HG03457 (cell line): ENCODE results near the gene PRSS58.

ENCODE experiments used
- ATAC-seq: cut with Tn5 transposase; IDR thresholded peaks from one replicate; pipeline ENCODE4 v1.9.1; 2021; ENCODE audit warnings: moderate number of reproducible peaks; ENCODE audit not compliant: unreplicated experiment

Gene PRSS58

GRCh38 chr7:142257958-142258357, at the start of gene PRSS58:
Gene PRSS58, minus strand, starts transcription at chr7:142258058. Its CDS starts 351 bp downstream, at chr7:142257707.
- no peak for ATAC-seq

GRCh38 chr7:142307246-142307900, 49.5 kb upstream of the PRSS58 start:
- ATAC-seq = no peak

DNA sequence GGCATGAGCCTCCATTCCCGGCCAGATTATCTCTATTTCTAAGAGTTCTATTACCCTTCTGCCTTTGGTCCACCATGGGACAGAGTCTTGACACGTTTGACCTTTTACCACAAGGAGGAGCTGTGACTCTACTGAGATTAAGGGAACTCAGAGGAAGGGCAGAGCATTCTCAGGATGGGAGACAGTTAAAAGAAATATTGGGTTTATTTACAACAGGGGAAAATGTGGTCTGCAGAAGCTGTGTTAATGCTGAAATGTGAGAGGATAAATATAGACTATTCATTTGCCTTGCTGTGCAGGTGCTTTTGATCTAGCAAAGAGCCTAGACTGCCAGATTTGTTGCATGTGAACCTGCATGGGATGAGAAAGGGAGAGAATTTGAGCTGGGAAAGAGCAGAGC, 45.8 kb upstream of the PRSS58 start:
- no peak for ATAC-seq

- ATAC-seq = no peak
Measured at GRCh38 chr7:142301923-142302550, 44.2 kb upstream of the PRSS58 start.

GRCh38 chr7:142301299-142301698, 43.4 kb upstream of the PRSS58 start:
- no peak for ATAC-seq

- ATAC-seq = no peak
Measured at GRCh38 chr7:142300689-142301088, 42.8 kb upstream of the PRSS58 start.

DNA sequence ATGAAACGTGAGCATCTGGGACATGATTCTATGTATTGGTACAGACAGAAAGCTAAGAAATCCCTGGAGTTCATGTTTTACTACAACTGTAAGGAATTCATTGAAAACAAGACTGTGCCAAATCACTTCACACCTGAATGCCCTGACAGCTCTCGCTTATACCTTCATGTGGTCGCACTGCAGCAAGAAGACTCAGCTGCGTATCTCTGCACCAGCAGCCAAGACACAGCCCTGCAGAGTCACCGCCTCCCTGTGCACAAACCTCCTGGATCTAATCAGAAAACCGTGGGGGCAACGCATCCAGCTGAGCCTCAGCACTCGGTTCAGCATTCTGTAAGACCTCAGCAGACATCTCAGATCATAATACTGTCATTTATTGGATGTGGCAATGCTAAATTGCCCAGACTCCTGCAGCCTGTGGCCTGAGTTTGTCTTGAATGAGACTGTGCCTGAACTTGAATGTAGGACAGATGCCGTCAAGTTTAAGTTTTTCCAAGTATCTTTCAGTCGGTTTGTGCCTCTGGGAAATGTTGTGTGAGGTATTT, 41.5 kb upstream of the PRSS58 start:
- ATAC-seq = no peak

DNA sequence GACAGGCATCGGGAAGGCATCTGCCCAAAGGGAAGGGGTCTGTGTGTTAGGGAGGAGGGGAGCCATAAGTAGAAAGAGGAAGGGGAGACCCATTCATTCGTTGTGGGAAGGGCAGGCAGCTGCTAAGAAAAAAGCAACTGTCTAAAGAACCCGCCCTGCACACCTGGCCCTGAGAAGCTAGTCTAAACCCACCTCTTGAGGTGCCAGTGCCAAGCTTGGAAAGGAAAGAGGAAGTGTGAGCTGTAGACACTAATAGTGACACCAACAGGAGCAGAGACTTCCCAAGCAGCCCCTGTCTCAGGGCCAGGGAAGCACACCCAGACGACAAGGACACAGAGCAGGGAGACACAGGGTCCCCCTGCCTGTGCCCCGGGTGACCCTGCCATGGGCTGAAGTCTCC, 40.8 kb upstream of the PRSS58 start:
- no peak for ATAC-seq

- ATAC-seq = no peak
Measured at GRCh38 chr7:142298009-142298408, 40.2 kb upstream of the PRSS58 start.

DNA sequence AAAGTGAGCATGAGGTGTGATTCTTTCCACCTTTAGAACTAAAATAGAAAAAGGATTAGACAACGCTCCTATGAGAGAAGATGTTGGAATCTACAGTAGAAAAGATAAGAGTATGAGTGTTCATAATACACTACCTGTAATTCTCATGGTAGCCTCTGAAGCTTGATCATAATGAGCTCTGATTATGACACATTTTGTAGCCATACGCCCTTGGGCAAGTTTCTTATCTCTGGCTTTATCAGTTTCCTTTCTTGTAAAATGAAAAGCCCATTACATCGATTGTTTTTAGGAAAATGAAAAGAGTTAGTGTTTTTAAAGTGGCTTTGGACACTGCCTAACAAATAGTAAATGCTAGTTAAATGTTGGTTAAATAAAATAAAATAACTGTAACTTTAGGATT, 22.4 kb upstream of the PRSS58 start:
- no peak for ATAC-seq

GRCh38 chr7:142279601-142280000, 21.7 kb upstream of the PRSS58 start:
- no peak for ATAC-seq

- ATAC-seq = no peak
Measured at GRCh38 chr7:142275028-142275427, 17.2 kb upstream of the PRSS58 start.

GRCh38 chr7:142272841-142273240, 15.0 kb upstream of the PRSS58 start:
- ATAC-seq = no peak

- ATAC-seq = no peak
Measured at GRCh38 chr7:142263598-142264380, 5.9 kb upstream of the PRSS58 start.

- ATAC-seq = no peak
Measured at GRCh38 chr7:142250705-142251104, 7.2 kb downstream of the PRSS58 start.

DNA sequence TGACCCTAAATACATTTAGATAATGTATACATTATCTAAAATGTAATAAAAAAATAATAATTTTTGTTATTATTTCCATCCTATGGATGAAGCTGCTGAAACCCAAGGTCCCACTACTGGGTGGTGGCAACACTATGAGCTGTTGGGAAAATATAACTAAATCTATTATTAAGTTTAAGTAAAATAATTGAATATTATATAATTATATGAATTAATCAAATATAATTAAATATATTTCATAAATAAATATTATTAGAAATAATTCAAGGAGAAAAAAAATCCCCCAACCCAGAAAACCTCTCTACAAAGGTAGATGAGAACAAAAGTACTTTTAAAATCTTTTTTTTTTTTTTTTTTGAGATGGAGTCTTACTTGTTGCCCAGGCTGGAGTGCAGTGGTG, 7.9 kb downstream of the PRSS58 start:
- ATAC-seq = no peak

DNA sequence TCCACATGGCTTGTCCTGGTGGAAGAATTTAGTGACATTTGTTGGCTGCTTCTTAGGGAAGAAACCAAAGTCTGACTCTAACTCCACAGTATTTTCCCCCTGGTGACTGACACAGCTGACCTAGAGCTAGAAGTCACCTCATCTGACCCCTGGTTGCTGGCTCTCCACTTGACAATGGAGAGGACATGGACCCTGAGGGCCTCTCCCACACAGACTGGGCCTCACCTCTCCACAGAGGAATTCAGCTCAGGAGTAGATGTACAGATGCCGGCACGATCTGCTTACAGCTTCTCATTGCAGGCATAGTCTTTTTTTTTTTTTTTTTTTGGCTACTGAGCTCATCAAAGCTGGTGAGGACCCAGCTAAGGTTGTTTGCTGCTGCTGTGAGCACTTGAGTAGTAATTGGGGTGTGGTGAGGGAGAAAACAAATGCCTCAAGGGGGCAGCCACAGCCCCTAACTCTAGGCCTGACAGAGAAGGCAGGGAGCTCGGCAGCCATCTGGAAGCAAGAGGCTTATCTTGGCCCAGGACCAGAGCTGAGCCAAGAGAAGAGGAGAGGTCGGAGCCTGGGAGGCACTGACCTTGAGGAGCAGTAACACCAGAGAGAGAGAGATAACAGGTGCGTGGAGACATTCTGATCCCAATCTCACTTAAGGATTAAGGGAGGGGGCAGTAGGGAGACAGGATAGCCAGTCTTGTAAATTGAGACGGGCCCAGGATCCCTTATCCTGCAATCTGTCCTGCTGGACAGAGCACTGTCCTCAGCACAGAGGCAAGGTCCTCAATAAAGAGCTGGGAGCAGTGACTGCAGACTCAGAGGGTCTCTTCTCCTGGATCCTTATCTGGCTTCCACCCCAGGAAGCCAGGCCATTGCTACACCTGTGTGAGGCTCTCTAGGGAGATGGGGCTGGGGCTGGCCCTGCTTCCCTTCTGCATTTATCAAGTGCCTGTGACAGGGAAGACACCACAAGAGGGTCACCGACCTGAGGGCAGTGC, 9.4 kb downstream of the PRSS58 start:
- no peak for ATAC-seq

GRCh38 chr7:142243823-142244222, 14.0 kb downstream of the PRSS58 start:
- ATAC-seq = no peak

GRCh38 chr7:142240546-142240945, 17.3 kb downstream of the PRSS58 start:
- ATAC-seq = no peak

DNA sequence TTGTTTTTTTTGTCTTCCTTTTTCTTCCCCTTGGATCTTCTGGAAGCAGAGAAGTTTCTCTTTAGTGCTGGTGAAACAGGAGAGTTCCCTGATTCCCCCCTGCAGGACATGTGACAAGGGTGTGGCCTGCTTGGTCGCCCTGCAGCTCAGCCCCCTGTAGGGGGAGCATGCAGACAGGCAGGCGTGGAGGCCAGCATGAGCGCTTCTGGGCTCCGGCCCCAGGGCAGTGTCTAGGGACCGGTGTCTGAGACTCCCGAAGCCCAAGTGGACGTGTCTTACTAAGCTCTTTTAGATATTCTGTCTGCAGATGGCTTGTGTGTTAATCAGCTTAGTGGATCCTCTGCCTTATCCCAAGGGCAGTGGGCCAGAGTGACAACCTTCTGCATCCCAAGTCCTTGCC, 26.1 kb downstream of the PRSS58 start:
- no peak for ATAC-seq
